ENCODE measurements around the gene MAOB.
"Not testable (repeated sequence)": the region's sequence is repeated elsewhere in the genome, so short reads cannot be mapped to it uniquely, and the experiment has no call there.

The MAOB gene

GRCh38 chrX:43882294-43882681 is at the start of gene MAOB:
Gene MAOB (minus strand): TSS chrX:43882450. CDS start chrX:43882299, 151 bp downstream.
- DNase-seq (ENCODE audit: low read depth in 2 of 2) = no peak

GRCh38 chrX:43922032-43922431 is 39.8 kb upstream of the MAOB start:
- DNase-seq (ENCODE audit: low read depth in 2 of 2) = not testable (repeated sequence)

- not testable (repeated sequence) for DNase-seq (ENCODE audit: low read depth in 2 of 2)
These were observed 28.5 kb upstream of the MAOB start for GRCh38 chrX:43910772-43911171.

- no peak for DNase-seq (ENCODE audit: low read depth in 2 of 2)
These were observed 27.8 kb upstream of the MAOB start for GRCh38 chrX:43910012-43910411.

GRCh38 chrX:43909141-43909540 is 26.9 kb upstream of the MAOB start:
- no peak for DNase-seq (ENCODE audit: low read depth in 2 of 2)

- no peak for DNase-seq (ENCODE audit: low read depth in 2 of 2)
These were observed 17.9 kb upstream of the MAOB start for GRCh38 chrX:43899878-43900815.

GRCh38 chrX:43898406-43899035 is 16.3 kb upstream of the MAOB start:
- no peak for DNase-seq (ENCODE audit: low read depth in 2 of 2)

- DNase-seq (ENCODE audit: low read depth in 2 of 2) = no peak
These were observed 15.0 kb upstream of the MAOB start for GRCh38 chrX:43897290-43897689.

- no peak for DNase-seq (ENCODE audit: low read depth in 2 of 2)
These were observed 10.2 kb upstream of the MAOB start for GRCh38 chrX:43892336-43892870.

- DNase-seq (ENCODE audit: low read depth in 2 of 2) = no peak
These were observed 3.4 kb upstream of the MAOB start for GRCh38 chrX:43885617-43886016.

GRCh38 chrX:43881410-43882293 is 598 bp downstream of the MAOB start:
- no peak for DNase-seq (ENCODE audit: low read depth in 2 of 2)

- DNase-seq (ENCODE audit: low read depth in 2 of 2) = no peak
These were observed 1.8 kb downstream of the MAOB start for GRCh38 chrX:43880425-43880824.

- no peak for DNase-seq (ENCODE audit: low read depth in 2 of 2)
These were observed 3.2 kb downstream of the MAOB start for GRCh38 chrX:43878906-43879526.

- no peak for DNase-seq (ENCODE audit: low read depth in 2 of 2)
These were observed 5.6 kb downstream of the MAOB start for GRCh38 chrX:43876680-43877079.

GRCh38 chrX:43870758-43871419 is 11.4 kb downstream of the MAOB start:
- DNase-seq (ENCODE audit: low read depth in 2 of 2) = no peak

- no peak for DNase-seq (ENCODE audit: low read depth in 2 of 2)
These were observed 12.2 kb downstream of the MAOB start for GRCh38 chrX:43870011-43870410.

GRCh38 chrX:43868791-43869190 is 13.5 kb downstream of the MAOB start:
- no peak for DNase-seq (ENCODE audit: low read depth in 2 of 2)

- no peak for DNase-seq (ENCODE audit: low read depth in 2 of 2)
These were observed 15.8 kb downstream of the MAOB start for GRCh38 chrX:43866423-43866822.

- DNase-seq (ENCODE audit: low read depth in 2 of 2) = no peak
These were observed 16.5 kb downstream of the MAOB start for GRCh38 chrX:43865791-43866190.

GRCh38 chrX:43862434-43862833 is 19.8 kb downstream of the MAOB start:
- DNase-seq (ENCODE audit: low read depth in 2 of 2) = no peak

GRCh38 chrX:43861750-43862149 is 20.5 kb downstream of the MAOB start:
- DNase-seq (ENCODE audit: low read depth in 2 of 2) = no peak
